Measurements from ENCODE around the gene LRMDA. TPM values are rescaled to one million over a fixed set of nuclear protein-coding genes. Genes with fewer than 3 reads are reported as not detected.

The LRMDA gene
- total RNA-seq, 2 donors from 2014 or later: 12.2 to 25.4 TPM

DNA sequence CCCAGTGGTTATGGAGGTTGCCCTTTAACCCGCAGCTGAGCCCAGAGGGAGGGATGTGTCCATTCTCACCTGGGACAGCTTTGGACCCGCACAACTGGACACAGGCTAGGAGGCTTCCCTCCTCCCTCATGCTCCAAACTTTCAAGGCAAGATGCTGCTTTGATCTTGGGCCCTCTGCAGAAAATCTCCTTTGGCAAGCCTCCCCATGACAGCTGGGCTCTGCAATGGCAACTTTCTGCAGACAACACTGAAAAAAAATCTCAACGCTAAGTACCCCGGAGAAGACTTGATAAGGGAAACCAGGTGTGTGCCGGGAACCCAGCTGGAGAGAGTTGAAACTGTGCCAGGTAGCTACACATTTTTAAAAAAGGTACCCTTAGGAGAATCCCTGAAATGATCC, 610.1 kb downstream of the LRMDA start:
- no peak overlapping the region for H3K4me3 ChIP-seq
- intact Hi-C loops (cut with DNase I): no loop called here
- WGBS, 2 donors: 57% methylated on average over 5 of the region's 5 CpGs

DNA sequence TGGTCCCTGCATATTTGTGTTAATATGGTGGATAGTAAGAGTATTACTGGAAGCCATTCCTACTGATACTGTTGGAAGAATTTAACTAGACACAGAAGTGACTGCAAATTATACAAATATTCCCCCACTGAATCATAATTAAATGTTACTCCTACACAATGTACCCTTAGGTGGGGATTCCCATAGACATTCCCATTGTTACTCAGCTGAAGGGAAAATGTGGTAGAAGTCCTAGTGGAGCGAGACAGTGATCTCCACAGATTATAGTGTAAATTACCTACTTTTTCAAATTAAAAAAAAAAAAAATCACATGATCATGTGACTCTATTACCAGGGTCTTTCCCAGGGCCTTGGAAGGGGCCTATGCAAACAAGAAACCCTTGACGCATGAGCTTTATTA, 611.8 kb downstream of the LRMDA start:
- 92 to 100% methylated on average over 2 of the region's 2 CpGs for WGBS, 2 donors
- Histone ChIP-seq H3K9me3 (peaks cover 0 to 7% (median 0%) of the 10 kb centered on the region in 3 donors), H3K36me3 (replicated peaks in 1 of 2; ENCODE audit: insufficient read depth in 1 of 2, low read depth in 2 of 2) (no peaks in the 10 kb centered on the region), H3K4me1 (no peaks in the 10 kb centered on the region), H3K27ac (no peak overlapping the region), H3K27me3 (no peaks in the 10 kb centered on the region), H3K4me3 (no peak overlapping the region)
- ATAC-seq (no peak), DNase-seq (no peak)
- TF ChIP-seq POLR2A (IDR thresholded peaks at IDR 0.05): no peak
- intact Hi-C loops (cut with DNase I): no loop called here

More for the DNA sequence above, 610.1 kb downstream of the LRMDA start:
- DNase-seq (no peak), ATAC-seq (no peak)
- TF ChIP-seq, protein P1, sequence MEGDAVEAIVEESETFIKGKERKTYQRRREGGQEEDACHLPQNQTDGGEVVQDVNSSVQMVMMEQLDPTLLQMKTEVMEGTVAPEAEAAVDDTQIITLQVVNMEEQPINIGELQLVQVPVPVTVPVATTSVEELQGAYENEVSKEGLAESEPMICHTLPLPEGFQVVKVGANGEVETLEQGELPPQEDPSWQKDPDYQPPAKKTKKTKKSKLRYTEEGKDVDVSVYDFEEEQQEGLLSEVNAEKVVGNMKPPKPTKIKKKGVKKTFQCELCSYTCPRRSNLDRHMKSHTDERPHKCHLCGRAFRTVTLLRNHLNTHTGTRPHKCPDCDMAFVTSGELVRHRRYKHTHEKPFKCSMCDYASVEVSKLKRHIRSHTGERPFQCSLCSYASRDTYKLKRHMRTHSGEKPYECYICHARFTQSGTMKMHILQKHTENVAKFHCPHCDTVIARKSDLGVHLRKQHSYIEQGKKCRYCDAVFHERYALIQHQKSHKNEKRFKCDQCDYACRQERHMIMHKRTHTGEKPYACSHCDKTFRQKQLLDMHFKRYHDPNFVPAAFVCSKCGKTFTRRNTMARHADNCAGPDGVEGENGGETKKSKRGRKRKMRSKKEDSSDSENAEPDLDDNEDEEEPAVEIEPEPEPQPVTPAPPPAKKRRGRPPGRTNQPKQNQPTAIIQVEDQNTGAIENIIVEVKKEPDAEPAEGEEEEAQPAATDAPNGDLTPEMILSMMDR (IDR thresholded peaks at IDR 0.05): no peak
- TF ChIP-seq POLR2A (IDR thresholded peaks at IDR 0.05): no peak
- no peaks in the 10 kb centered on the region for H3K27me3 ChIP-seq
- H3K4me1 ChIP-seq: no peaks in the 10 kb centered on the region
- H3K27ac ChIP-seq: no peak overlapping the region
- peaks cover 0 to 7% (median 0%) of the 10 kb centered on the region in 3 donors for H3K9me3 ChIP-seq
- no peaks in the 10 kb centered on the region for H3K36me3 ChIP-seq (replicated peaks in 1 of 2; ENCODE audit: insufficient read depth in 1 of 2, low read depth in 2 of 2)

DNA sequence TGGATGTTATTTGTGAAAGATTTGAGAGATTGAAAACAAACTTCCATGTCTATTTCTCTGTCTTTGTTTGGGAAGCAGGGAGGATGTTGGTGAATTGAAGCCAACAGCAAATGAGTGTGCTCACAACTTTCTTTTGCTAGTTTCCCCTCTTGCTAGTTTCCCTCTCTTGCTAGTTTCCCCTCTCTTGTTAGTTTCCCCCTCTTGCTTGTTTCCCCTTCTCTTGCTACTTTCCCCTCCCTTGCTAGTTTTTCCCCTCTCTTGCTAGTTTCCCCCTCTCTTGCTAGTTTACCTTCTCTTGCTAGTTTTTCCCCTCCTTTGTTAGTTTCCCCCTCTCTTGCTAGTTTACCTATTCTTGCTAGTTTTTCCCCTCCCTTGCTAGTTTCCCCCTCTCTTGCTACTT, 613.3 kb downstream of the LRMDA start:
- H3K4me3 ChIP-seq: no peak overlapping the region
- intact Hi-C loops (cut with DNase I): no loop called here

DNA sequence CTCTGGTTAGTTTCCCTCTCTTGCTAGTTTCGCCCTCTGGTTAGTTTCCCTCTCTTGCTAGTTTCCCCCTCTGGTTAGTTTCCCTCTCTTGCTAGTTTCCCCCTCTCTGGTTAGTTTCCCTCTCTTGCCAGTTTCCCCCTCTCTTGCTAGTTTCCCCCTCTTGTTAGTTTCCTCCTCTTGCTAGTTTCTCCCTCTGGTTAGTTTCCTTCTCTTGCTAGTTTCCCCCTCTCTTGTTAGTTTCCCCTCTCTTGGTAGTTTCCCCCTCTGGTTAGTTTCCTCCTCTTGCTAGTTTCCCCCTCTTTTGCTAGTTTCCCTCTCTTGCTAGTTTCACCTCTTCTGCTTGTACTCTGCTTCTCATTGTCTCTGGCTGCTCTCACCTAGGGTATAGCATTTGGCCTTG, 613.8 kb downstream of the LRMDA start:
- H3K9me3 ChIP-seq: no peaks in the 10 kb centered on the region
- ATAC-seq: no peak
- H3K4me1 ChIP-seq: no peaks in the 10 kb centered on the region
- WGBS, 2 donors: 94 to 100% methylated on average over 1 of the region's 1 CpG
- DNase-seq: no peak
- TF ChIP-seq POLR2A (IDR thresholded peaks at IDR 0.05): no peak
- TF ChIP-seq, protein P1 (IDR thresholded peaks at IDR 0.05): no peak
- intact Hi-C loops (cut with DNase I): no loop called here
- no peaks in the 10 kb centered on the region for H3K36me3 ChIP-seq (replicated peaks in 1 of 2; ENCODE audit: insufficient read depth in 1 of 2, low read depth in 2 of 2)
- H3K4me3 ChIP-seq: no peak overlapping the region
- no peaks in the 10 kb centered on the region for H3K27me3 ChIP-seq
- no peak overlapping the region for H3K27ac ChIP-seq

More for the DNA sequence above, 613.3 kb downstream of the LRMDA start:
- Histone ChIP-seq H3K4me1 (no peaks in the 10 kb centered on the region), H3K27me3 (no peaks in the 10 kb centered on the region), H3K27ac (no peak overlapping the region), H3K9me3 (no peaks in the 10 kb centered on the region), H3K36me3 (replicated peaks in 1 of 2; ENCODE audit: insufficient read depth in 1 of 2, low read depth in 2 of 2) (no peaks in the 10 kb centered on the region)
- TF ChIP-seq, protein P1 (IDR thresholded peaks at IDR 0.05): no peak
- TF ChIP-seq POLR2A (IDR thresholded peaks at IDR 0.05): no peak
- ATAC-seq (no peak), DNase-seq (no peak)

DNA sequence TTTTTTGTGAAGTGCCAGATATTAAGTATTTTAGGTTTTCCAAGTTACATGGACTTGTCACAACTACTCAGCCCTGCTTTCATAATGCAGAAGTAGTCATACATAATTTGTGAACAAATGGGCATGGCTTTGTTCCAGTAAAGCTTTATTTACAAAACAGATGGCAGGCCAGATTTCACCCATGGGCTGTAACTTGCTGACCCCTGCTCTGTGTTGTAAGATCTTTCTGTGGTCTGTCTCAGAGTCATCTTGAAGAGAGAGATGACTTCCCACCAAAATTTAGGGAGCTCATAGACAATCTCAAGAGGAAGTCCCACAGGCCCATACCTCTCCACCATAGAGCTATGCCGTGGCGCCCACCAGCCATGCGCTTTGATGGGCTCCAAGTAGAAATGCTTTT, 616.1 kb downstream of the LRMDA start:
- DNase-seq: no peak
- Histone ChIP-seq H3K36me3 (replicated peaks in 1 of 2; ENCODE audit: insufficient read depth in 1 of 2, low read depth in 2 of 2) (no peaks in the 10 kb centered on the region), H3K9me3 (no peaks in the 10 kb centered on the region), H3K27me3 (no peaks in the 10 kb centered on the region), H3K4me3 (no peak overlapping the region), H3K27ac (no peak overlapping the region), H3K4me1 (no peaks in the 10 kb centered on the region)
- TF ChIP-seq, protein P1 (IDR thresholded peaks at IDR 0.05): no peak
- no peak for TF ChIP-seq POLR2A (IDR thresholded peaks at IDR 0.05)
- intact Hi-C loops (cut with DNase I): no loop called here
- 98% methylated on average over 3 of the region's 3 CpGs for WGBS, 2 donors
- ATAC-seq: no peak

Data from body of pancreas (tissue), 4 donors.